GM23338 (cell line): ENCODE measurements around the gene SIM1. TPM values are rescaled to one million over a fixed set of nuclear protein-coding genes. Genes with fewer than 3 reads are reported as not detected.

Source experiments
- ATAC-seq: fragments of 200-7000 bp; cut with Tn5 transposase; 3 replicates; pipeline ENCODE4 v1.9.1; 2020
- DNase-seq: peaks from one replicate; pipeline ENCODE4 v3.0.0-alpha.2; 2015; ENCODE audit warnings: low spot score
- H2AFZ ChIP-seq: fragments of 200-600 bp; sonication (generic); 2 replicates; pipeline ENCODE4 v1.8.0; 2016; ENCODE audit warnings: antibody characterized with exemption, mild to moderate bottlenecking, moderate library complexity
- H3F3A ChIP-seq: fragments of 200-600 bp; sonication (generic); replicated peaks from 2 replicates; pipeline ENCODE4 v1.8.0; 2017; ENCODE audit warnings: antibody characterized with exemption, mixed run types, low read depth
- H3K27ac ChIP-seq: fragments of 200-600 bp; sonication (generic); 2 replicates; pipeline ENCODE4 v1.6.1; 2016; ENCODE audit warnings: low read depth
- H3K27me3 ChIP-seq: fragments of 200-600 bp; sonication (generic); 2 replicates; pipeline ENCODE4 v1.8.0; 2016; ENCODE audit warnings: mild to moderate bottlenecking, mixed run types, moderate library complexity; ENCODE audit not compliant: insufficient read depth
- H3K36me3 ChIP-seq: fragments of 200-600 bp; sonication (generic); 2 replicates; pipeline ENCODE4 v1.8.0; 2016; ENCODE audit warnings: mild to moderate bottlenecking; ENCODE audit not compliant: insufficient read depth
- H3K4me1 ChIP-seq: fragments of 200-600 bp; sonication (generic); 2 replicates; pipeline ENCODE4 v1.8.0; 2016; ENCODE audit warnings: mild to moderate bottlenecking, moderate library complexity; ENCODE audit not compliant: insufficient read depth
- H3K4me2 ChIP-seq: fragments of 200-600 bp; sonication (generic); 2 replicates; pipeline ENCODE4 v1.7.1; 2017; ENCODE audit warnings: mixed run types
- H3K4me3 ChIP-seq: fragments of 200-600 bp; sonication (generic); 2 replicates; pipeline ENCODE4 v1.6.1; 2016; ENCODE audit warnings: mixed run types
- H3K79me2 ChIP-seq: fragments of 200-600 bp; sonication (generic); replicated peaks from 2 replicates; pipeline ENCODE4 v1.8.0; 2017; ENCODE audit warnings: mild to moderate bottlenecking; ENCODE audit not compliant: insufficient read depth
- H3K9me2 ChIP-seq: fragments of 200-600 bp; sonication (generic); 2 replicates; pipeline ENCODE4 v1.8.0; 2017; ENCODE audit not compliant: insufficient read depth
- H4K20me1 ChIP-seq: fragments of 200-600 bp; sonication (generic); replicated peaks from 2 replicates; pipeline ENCODE4 v1.8.0; 2017; ENCODE audit warnings: mild to moderate bottlenecking; ENCODE audit not compliant: insufficient read depth
- H3K27ac Mint-ChIP-seq: 2 replicates; pipeline ENCODE4 v1.8.0; 2020; ENCODE audit warnings: inconsistent platforms, mild to moderate bottlenecking, moderate library complexity, mixed read lengths
- H3K27me3 Mint-ChIP-seq: 3 replicates; pipeline ENCODE4 v1.8.0; 2022; ENCODE audit warnings: low read depth, mild to moderate bottlenecking, moderate library complexity, mixed read lengths, inconsistent platforms; ENCODE audit not compliant: insufficient read depth, poor library complexity
- H3K36me3 Mint-ChIP-seq: 3 replicates; pipeline ENCODE4 v1.8.0; 2021; ENCODE audit warnings: low read depth, mild to moderate bottlenecking, inconsistent platforms, moderate library complexity, mixed read lengths
- H3K4me1 Mint-ChIP-seq: 3 replicates; pipeline ENCODE4 v1.8.0; 2020; ENCODE audit warnings: mild to moderate bottlenecking, inconsistent platforms, mixed read lengths
- H3K4me3 Mint-ChIP-seq: 3 replicates; pipeline ENCODE4 v1.8.0; 2021; ENCODE audit warnings: moderate library complexity, mild to moderate bottlenecking, inconsistent platforms, mixed read lengths
- H3K9me3 Mint-ChIP-seq: 3 replicates; pipeline ENCODE4 v1.8.0; 2020; ENCODE audit warnings: moderate library complexity, mild to moderate bottlenecking, inconsistent platforms, mixed read lengths
- EZH2 ChIP-seq: fragments of 200-600 bp; sonication (generic); IDR thresholded peaks from one replicate; pipeline ENCODE4 v1.8.0; 2017; ENCODE audit warnings: antibody characterized with exemption, mild to moderate bottlenecking, low read depth; ENCODE audit not compliant: unreplicated experiment
- EZH2phosphoT487 ChIP-seq: fragments of 200-600 bp; sonication (generic); IDR thresholded peaks from one replicate; pipeline ENCODE4 v1.8.1; 2018; ENCODE audit warnings: antibody characterized with exemption; ENCODE audit not compliant: unreplicated experiment
- JUNB ChIP-seq: IDR thresholded peaks from one replicate; pipeline ENCODE4 v1.6.1; 2016; ENCODE audit warnings: antibody characterized with exemption; ENCODE audit not compliant: unreplicated experiment
- NANOG ChIP-seq: IDR thresholded peaks from 2 replicates; pipeline ENCODE4 v1.6.1; 2016; ENCODE audit warnings: antibody characterized with exemption, borderline replicate concordance
- STAT1 ChIP-seq: IDR thresholded peaks from one replicate; pipeline ENCODE4 v1.6.1; 2016; ENCODE audit warnings: antibody characterized with exemption; ENCODE audit not compliant: unreplicated experiment
- ZNF114 ChIP-seq: fragments of 250-450 bp; sonication (Bioruptor Pico); IDR thresholded peaks from 2 replicates; pipeline ENCODE4 v1.5.0; 2020; ENCODE audit warnings: mild to moderate bottlenecking, moderate library complexity
- ZNF331 ChIP-seq: fragments of 250-450 bp; sonication (Bioruptor Pico); IDR thresholded peaks from 2 replicates; pipeline ENCODE4 v1.5.0; 2020; ENCODE audit warnings: low read depth, mild to moderate bottlenecking, moderate library complexity
- polyA plus RNA-seq: library from polyadenylated mRNA; unstranded; fragments of >200 nt; fragmentation: Nextera tagmentation; extraction: Ambion mirVana; gene quantifications from 2 replicates; pipeline ENCODE4 v1.2.1, GENCODE V29; 2016
- total RNA-seq: library from RNA; depleted of rRNA; stranded (reverse); fragments of >200 nt; shearing (Covaris generic); gene quantifications from 2 replicates; pipeline ENCODE4 v1.2.3, GENCODE V29; 2014
- TF ChIP-seq, protein P1 (sequence below): IDR thresholded peaks from 2 replicates; pipeline ENCODE4 v1.6.1; 2016; ENCODE audit warnings: antibody characterized with exemption

Gene SIM1
- total and polyA plus RNA-seq, 2 experiments from 2014 or later, result 0.42 to 0.49 TPM

DNA sequence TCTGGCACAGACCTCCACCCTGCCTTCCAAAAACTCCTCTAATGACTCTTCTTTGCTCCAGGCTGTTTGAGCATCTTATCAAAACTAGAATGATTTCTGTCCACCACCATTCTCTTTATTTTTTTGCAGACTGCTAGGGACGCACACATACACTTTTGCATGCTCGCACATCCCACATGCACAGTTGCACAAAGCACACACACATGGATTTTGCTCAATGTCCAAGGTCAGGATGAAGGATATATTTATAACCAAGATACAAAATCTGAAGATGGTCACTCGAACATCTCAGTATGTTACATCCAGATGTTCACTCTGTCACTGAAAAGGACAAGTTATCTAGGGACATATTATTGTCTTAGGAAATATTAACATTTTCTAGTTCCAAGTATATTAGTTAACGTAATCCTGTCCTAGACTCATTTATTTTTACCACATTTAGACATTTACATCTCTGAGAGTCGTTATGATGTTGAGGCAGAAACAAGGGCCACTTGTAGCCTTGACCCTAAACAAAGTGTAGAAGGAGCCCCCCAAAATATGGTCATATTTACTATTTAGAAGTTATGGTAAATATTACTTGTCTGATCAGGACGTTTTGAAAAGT, 3.4 kb upstream of the SIM1 start:
- Mint-ChIP-seq H3K27ac (no peak overlapping the region), H3K27me3 (peaks cover 81% of the 10 kb centered on the region), H3K36me3 (peaks cover 2% of the 10 kb centered on the region; the same call in 1 of the 3 replicates), H3K4me1 (peaks cover 50% of the 10 kb centered on the region), H3K4me3 (peak overlapping the region; percentile 74), H3K9me3 (no peaks in the 10 kb centered on the region; the same call in 2 of the 3 replicates)
- H3F3A ChIP-seq, result peaks cover 27% of the 10 kb centered on the region
- H3K4me3 ChIP-seq, result peak overlapping the region; percentile 63; the same call in 1 of the 2 replicates
- H2AFZ ChIP-seq, result no peak overlapping the region
- peaks cover 40% of the 10 kb centered on the region for H4K20me1 ChIP-seq
- H3K79me2 ChIP-seq, result no peaks in the 10 kb centered on the region
- TF ChIP-seq NANOG (no peak), JUNB (no peak), ZNF331 (no peak), ZNF114 (CRISPR knock-in tag) (no peak), EZH2 (peak; percentile 86), STAT1 (no peak)
- H3K27me3 ChIP-seq, result peaks cover 99% of the 10 kb centered on the region
- peak overlapping the region; percentile 82 for H3K4me2 ChIP-seq
- H3K4me1 ChIP-seq, result peaks cover 43% of the 10 kb centered on the region
- no peak for DNase-seq
- ATAC-seq, result no peak
- no peaks in the 10 kb centered on the region for H3K36me3 ChIP-seq
- no peaks in the 10 kb centered on the region for H3K9me2 ChIP-seq
- H3K27ac ChIP-seq, result no peak overlapping the region

DNA sequence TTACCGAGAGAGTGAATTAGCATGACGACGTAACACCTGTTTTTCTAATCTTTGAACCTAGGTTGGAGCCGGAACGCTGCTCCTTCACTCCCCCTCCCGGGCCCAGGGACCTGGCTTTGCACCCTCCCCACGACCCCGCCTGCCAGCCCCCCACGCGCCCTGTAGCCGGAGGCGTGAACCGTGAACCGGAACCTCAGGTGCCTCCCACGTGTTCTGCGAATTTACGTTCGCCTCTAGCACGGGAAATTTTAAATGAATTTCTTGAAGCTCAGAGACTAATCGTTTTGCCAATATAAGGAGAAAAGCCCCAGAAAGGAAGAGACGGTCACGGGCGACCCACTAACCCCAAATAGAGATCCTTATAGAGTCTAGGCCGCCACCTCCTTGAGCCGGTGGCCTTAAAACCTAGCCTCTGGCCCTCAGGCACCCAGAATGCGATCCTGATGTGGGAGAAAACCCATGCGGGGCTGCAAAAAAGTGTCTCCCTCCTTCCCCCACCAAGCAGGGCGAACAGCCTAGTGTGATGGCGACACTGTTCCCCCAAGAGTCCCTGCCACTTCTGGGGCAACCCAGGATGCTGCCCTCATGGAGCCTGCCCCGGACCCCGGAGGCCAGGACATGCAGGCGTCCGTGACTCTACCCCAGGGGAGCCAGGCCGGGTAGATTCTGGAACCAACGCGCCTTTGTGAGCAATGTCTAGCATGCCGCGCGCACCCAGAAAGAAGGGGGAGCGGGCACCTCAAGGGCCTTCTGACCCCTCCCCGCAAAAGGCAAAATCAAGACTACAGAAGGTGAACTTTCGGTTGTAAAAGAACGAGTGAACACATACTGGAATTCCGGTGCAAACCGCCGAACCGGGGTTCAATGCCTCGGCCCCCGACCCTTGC, 2.7 kb upstream of the SIM1 start:
- H3K4me3 Mint-ChIP-seq, result peak overlapping the region; percentile 74

More for the DNA sequence above, 2.7 kb upstream of the SIM1 start:
- peaks cover 88% of the 10 kb centered on the region for H3K27me3 Mint-ChIP-seq
- H3K36me3 ChIP-seq, result no peaks in the 10 kb centered on the region
- ATAC-seq (no peak; the same call in 2 of the 3 replicates), DNase-seq (peak; percentile 44)
- peaks cover 31% of the 10 kb centered on the region for H3F3A ChIP-seq
- no peak overlapping the region for H3K27ac Mint-ChIP-seq
- peaks cover 50% of the 10 kb centered on the region for H3K4me1 ChIP-seq
- 0 out of 2 replicates have a peak overlapping the region, but pooled peaks have one; percentile 43 for H2AFZ ChIP-seq
- H3K27ac ChIP-seq, result no peak overlapping the region
- peak; percentile 21 for TF ChIP-seq EZH2
- TF ChIP-seq, protein P1, sequence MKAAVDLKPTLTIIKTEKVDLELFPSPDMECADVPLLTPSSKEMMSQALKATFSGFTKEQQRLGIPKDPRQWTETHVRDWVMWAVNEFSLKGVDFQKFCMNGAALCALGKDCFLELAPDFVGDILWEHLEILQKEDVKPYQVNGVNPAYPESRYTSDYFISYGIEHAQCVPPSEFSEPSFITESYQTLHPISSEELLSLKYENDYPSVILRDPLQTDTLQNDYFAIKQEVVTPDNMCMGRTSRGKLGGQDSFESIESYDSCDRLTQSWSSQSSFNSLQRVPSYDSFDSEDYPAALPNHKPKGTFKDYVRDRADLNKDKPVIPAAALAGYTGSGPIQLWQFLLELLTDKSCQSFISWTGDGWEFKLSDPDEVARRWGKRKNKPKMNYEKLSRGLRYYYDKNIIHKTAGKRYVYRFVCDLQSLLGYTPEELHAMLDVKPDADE, result no peak
- peak; percentile 31 for TF ChIP-seq EZH2phosphoT487
- H3K27me3 ChIP-seq, result peaks cover 100% of the 10 kb centered on the region
- no peaks in the 10 kb centered on the region for H3K79me2 ChIP-seq
- H3K36me3 Mint-ChIP-seq, result peaks cover 2% of the 10 kb centered on the region; the same call in 1 of the 3 replicates
- peak overlapping the region; percentile 63 for H3K4me3 ChIP-seq
- H3K9me3 Mint-ChIP-seq, result no peaks in the 10 kb centered on the region; the same call in 2 of the 3 replicates
- H4K20me1 ChIP-seq, result peaks cover 46% of the 10 kb centered on the region
- H3K9me2 ChIP-seq, result no peaks in the 10 kb centered on the region
- H3K4me1 Mint-ChIP-seq, result peaks cover 55% of the 10 kb centered on the region
- peak overlapping the region; percentile 82 for H3K4me2 ChIP-seq
